Endodermal cell (in vitro differentiated cells): ENCODE results near the gene HLA-C. TPM values are rescaled to one million over a fixed set of nuclear protein-coding genes. Genes with fewer than 3 reads are reported as not detected.

Experiments
- DNase-seq: peaks from one replicate; pipeline ENCODE4 v3.0.0-alpha.2; 2017
- H3K27ac ChIP-seq: 2 replicates; pipeline ENCODE4 v1.5.1; 2013; ENCODE audit warnings: mild to moderate bottlenecking, low read depth, low read length, moderate library complexity
- H3K27me3 ChIP-seq: 2 replicates; pipeline ENCODE4 v1.6.1; 2013; ENCODE audit warnings: mild to moderate bottlenecking, low read length, moderate library complexity; ENCODE audit not compliant: insufficient read depth, control insufficient read depth, poor library complexity, severe bottlenecking
- H3K36me3 ChIP-seq: 2 replicates; pipeline ENCODE4 v1.7.0; 2013; ENCODE audit warnings: mild to moderate bottlenecking, low read length, moderate library complexity; ENCODE audit not compliant: control insufficient read depth, insufficient read depth
- H3K4me1 ChIP-seq: one replicate; pipeline ENCODE4 v1.7.0; 2013; ENCODE audit warnings: low read length; ENCODE audit not compliant: control insufficient read depth, insufficient read depth
- H3K4me3 ChIP-seq: 2 replicates; pipeline ENCODE4 v1.5.1; 2013; ENCODE audit warnings: mild to moderate bottlenecking, low read length, moderate library complexity
- H3K9ac ChIP-seq: 2 replicates; pipeline ENCODE4 v1.6.1; 2013; ENCODE audit warnings: mild to moderate bottlenecking, low read length, moderate library complexity; ENCODE audit not compliant: poor library complexity, severe bottlenecking; ENCODE audit errors: extremely low read depth
- H3K9me3 ChIP-seq: 2 replicates; pipeline ENCODE4 v1.6.1; 2013; ENCODE audit warnings: mild to moderate bottlenecking, low read length, moderate library complexity; ENCODE audit not compliant: control insufficient read depth
- H3K27ac Mint-ChIP-seq: 2 replicates; pipeline ENCODE4 v1.8.0; 2020; ENCODE audit warnings: mixed read lengths
- H3K27me3 Mint-ChIP-seq: 2 replicates; pipeline ENCODE4 v1.8.0; 2021; ENCODE audit warnings: mild to moderate bottlenecking, mixed read lengths; ENCODE audit not compliant: insufficient read depth
- H3K36me3 Mint-ChIP-seq: 2 replicates; pipeline ENCODE4 v1.8.0; 2020; ENCODE audit warnings: low read depth, mixed read lengths
- H3K4me1 Mint-ChIP-seq: 2 replicates; pipeline ENCODE4 v1.8.0; 2020; ENCODE audit warnings: mixed read lengths
- H3K4me3 Mint-ChIP-seq: 2 replicates; pipeline ENCODE4 v1.8.0; 2020; ENCODE audit warnings: mild to moderate bottlenecking, moderate library complexity, mixed read lengths
- H3K9me3 Mint-ChIP-seq: 2 replicates; pipeline ENCODE4 v1.8.0; 2020; ENCODE audit warnings: mild to moderate bottlenecking, mixed read lengths
- CTCF ChIP-seq: fragments of 200-600 bp; sonication (generic); conservative IDR thresholded peaks from 2 replicates; pipeline ENCODE4 v1.5.0; 2021; ENCODE audit warnings: antibody characterized with exemption, mild to moderate bottlenecking
- WGBS, 2 experiments: methylation state at CpG; one replicate each; pipeline versions ENCODE4 v1.1.5 to v1.1.7; 2013; ENCODE audit warnings: missing lambda C conversion rate in 2 of 2, mixed read lengths in 1 of 2; ENCODE audit not compliant: insufficient coverage in 1 of 2, insufficient read length in 1 of 2; 5-methylcytosine and 5-hydroxymethylcytosine counted together
- total RNA-seq, 2 donors: library from RNA; stranded (reverse); fragmentation: NEBNext Ultra II Directional in 1 of 2; extraction: Animal tissue kit (Norgen Biotek cat#: 25700) in 1 of 2; gene quantifications; 2 replicates in 1 of 2; 3 replicates in 1 of 2; pipeline ENCODE4 v1.2.1, GENCODE V29; 2021

HLA-C gene
- total RNA-seq, 2 donors from 2014 or later = 248 to 442 TPM

- 91 to 94% methylated on average over 5 to 14 of the region's 14 CpGs for WGBS, 2 experiments
- H3K36me3 Mint-ChIP-seq = no peaks in the 10 kb centered on the region
- no peak overlapping the region for H3K27ac Mint-ChIP-seq
- peak overlapping the region; percentile 57 for H3K4me3 Mint-ChIP-seq
- no peaks in the 10 kb centered on the region for H3K4me1 ChIP-seq
- no peaks in the 10 kb centered on the region for H3K4me1 Mint-ChIP-seq
- H3K27ac ChIP-seq = no peak overlapping the region
- H3K9me3 ChIP-seq = no peaks in the 10 kb centered on the region
- H3K27me3 ChIP-seq = peaks cover 55% of the 10 kb centered on the region
- no peak for DNase-seq
- no peaks in the 10 kb centered on the region for H3K36me3 ChIP-seq
- no peak overlapping the region for H3K4me3 ChIP-seq
- no peak for TF ChIP-seq CTCF
- H3K9me3 Mint-ChIP-seq = no peaks in the 10 kb centered on the region
- no peak overlapping the region for H3K9ac ChIP-seq
- peaks cover 40% of the 10 kb centered on the region for H3K27me3 Mint-ChIP-seq
Observed at GRCh38 chr6:31307669-31308049, 35.8 kb upstream of the HLA-C start.

- Histone ChIP-seq H3K9ac (no peak overlapping the region), H3K9me3 (no peaks in the 10 kb centered on the region)
- WGBS, 2 experiments = 90 to 100% methylated on average over 1 to 4 of the region's 4 CpGs
Observed at GRCh38 chr6:31305703-31306219, 33.9 kb upstream of the HLA-C start.

GRCh38 chr6:31304683-31305082, 32.8 kb upstream of the HLA-C start:
- H3K9ac ChIP-seq = no peak overlapping the region
- peaks cover 51% of the 10 kb centered on the region for H3K27me3 ChIP-seq
- no peak for TF ChIP-seq CTCF
- Mint-ChIP-seq H3K27me3 (peaks cover 51% of the 10 kb centered on the region), H3K36me3 (no peaks in the 10 kb centered on the region), H3K4me1 (no peaks in the 10 kb centered on the region), H3K9me3 (no peaks in the 10 kb centered on the region), H3K27ac (no peak overlapping the region), H3K4me3 (no peak overlapping the region)
- H3K9me3 ChIP-seq = no peaks in the 10 kb centered on the region
- no peaks in the 10 kb centered on the region for H3K4me1 ChIP-seq
- DNase-seq = no peak
- H3K27ac ChIP-seq = no peak overlapping the region
- no peak overlapping the region for H3K4me3 ChIP-seq
- WGBS, 2 experiments = 70 to 77% methylated on average over 3 to 4 of the region's 4 CpGs
- H3K36me3 ChIP-seq = no peaks in the 10 kb centered on the region

More at GRCh38 chr6:31305703-31306219, 33.9 kb upstream of the HLA-C start:
- DNase-seq = no peak
- Histone ChIP-seq H3K36me3 (no peaks in the 10 kb centered on the region), H3K4me1 (no peaks in the 10 kb centered on the region), H3K27ac (no peak overlapping the region), H3K27me3 (peaks cover 57% of the 10 kb centered on the region), H3K4me3 (no peak overlapping the region)
- no peaks in the 10 kb centered on the region for H3K4me1 Mint-ChIP-seq
- H3K27ac Mint-ChIP-seq = no peak overlapping the region
- H3K27me3 Mint-ChIP-seq = peaks cover 53% of the 10 kb centered on the region
- no peaks in the 10 kb centered on the region for H3K36me3 Mint-ChIP-seq
- H3K4me3 Mint-ChIP-seq = no peak overlapping the region
- TF ChIP-seq CTCF = no peak
- H3K9me3 Mint-ChIP-seq = no peaks in the 10 kb centered on the region
